GM03348 (cell line): ENCODE measurements around the gene GATD1.

ENCODE experiments used
- DNase-seq: peaks from one replicate; pipeline ENCODE4 v3.0.0; 2012; ENCODE audit warnings: low spot score

Gene GATD1

GRCh38 chr11:726278-727220 lies 50.7 kb downstream of the GATD1 start:
- no peak for DNase-seq

GRCh38 chr11:725624-726202 lies 51.6 kb downstream of the GATD1 start:
- no peak for DNase-seq

GRCh38 chr11:724778-725386 lies 52.4 kb downstream of the GATD1 start:
- no peak for DNase-seq

- DNase-seq = no peak
Measured at GRCh38 chr11:724049-724777, 53.1 kb downstream of the GATD1 start.

- DNase-seq = peak; percentile 72
Measured at GRCh38 chr11:723120-723883, 54.0 kb downstream of the GATD1 start.

- DNase-seq = no peak
Measured at GRCh38 chr11:722346-722811, 54.9 kb downstream of the GATD1 start.

GRCh38 chr11:721741-722345 lies 55.4 kb downstream of the GATD1 start:
- DNase-seq = no peak

- no peak for DNase-seq
Measured at GRCh38 chr11:721247-721740, 56.0 kb downstream of the GATD1 start.

- no peak for DNase-seq
Measured at GRCh38 chr11:720642-721246, 56.5 kb downstream of the GATD1 start.

GRCh38 chr11:720017-720641 lies 57.2 kb downstream of the GATD1 start:
- DNase-seq = no peak

GRCh38 chr11:719214-720016 lies 57.9 kb downstream of the GATD1 start:
- DNase-seq = no peak
